DMS153 (cell line): ENCODE data around the gene PFN2.
"Not testable (repeated sequence)": the region's sequence is repeated elsewhere in the genome, so short reads cannot be mapped to it uniquely, and the experiment has no call there.

ENCODE experiments used
- DNase-seq: peaks from one replicate; lab custom pipeline; 2025; lab: John Stamatoyannopoulos, UW

PFN2 gene, protein sequence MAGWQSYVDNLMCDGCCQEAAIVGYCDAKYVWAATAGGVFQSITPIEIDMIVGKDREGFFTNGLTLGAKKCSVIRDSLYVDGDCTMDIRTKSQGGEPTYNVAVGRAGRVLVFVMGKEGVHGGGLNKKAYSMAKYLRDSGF

DNA sequence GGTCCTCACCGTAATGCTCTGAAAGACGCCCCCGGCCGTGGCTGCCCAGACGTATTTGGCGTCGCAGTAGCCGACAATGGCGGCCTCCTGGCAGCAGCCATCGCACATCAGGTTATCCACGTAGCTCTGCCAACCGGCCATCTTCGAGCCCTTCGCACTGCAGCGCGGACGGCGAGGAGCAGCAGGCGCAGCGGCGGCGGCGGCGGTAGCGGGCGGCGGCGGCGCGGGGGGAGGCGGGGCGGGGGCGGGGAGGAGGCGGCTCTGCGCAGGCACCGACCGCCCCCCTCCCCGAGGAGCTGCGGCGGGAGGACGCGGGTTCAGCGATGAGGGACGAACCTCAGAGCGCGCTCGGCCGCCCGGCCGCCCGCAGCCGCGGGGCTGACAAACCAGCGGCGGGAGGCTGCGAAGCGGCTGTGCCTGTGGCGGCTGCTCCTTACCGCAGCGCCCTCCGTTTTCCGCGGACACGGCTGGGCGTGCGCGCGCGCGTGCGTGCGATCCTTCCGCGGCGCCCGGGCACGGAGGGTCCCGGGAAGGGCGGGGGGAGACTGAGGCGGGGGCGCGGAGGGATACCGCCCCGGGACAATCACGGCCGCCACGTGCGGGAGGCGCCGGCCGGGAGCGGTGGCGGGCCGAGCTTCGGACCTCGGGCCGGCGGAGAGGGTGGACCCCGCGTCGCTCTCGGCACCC, at the start of gene PFN2:
Gene PFN2 (minus strand): TSS at position 180 of the 687 bp plus-strand sequence. CDS start 39 bp downstream, at position 141.
- DNase-seq = peak; percentile 77

DNA sequence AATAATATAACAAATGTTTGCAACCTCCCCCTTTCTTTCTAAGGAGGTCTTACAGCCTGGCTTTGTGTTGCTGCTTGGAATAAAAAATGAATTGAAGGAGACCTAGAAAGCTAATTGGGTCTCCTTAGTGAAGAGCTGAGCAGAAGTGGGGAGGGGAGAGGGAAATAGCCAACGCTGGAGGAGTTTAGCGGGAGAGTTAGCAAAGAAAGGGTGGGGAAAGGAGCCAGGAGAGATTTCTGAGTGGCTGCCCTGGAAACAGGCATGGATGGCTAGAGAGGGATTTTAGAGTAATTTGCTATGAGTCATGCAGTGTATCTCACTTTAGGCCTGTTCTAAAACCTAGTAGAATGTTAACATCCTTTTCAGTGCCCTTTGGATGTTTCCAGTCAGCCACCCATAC, 45.2 kb upstream of the PFN2 start:
- no peak for DNase-seq

DNA sequence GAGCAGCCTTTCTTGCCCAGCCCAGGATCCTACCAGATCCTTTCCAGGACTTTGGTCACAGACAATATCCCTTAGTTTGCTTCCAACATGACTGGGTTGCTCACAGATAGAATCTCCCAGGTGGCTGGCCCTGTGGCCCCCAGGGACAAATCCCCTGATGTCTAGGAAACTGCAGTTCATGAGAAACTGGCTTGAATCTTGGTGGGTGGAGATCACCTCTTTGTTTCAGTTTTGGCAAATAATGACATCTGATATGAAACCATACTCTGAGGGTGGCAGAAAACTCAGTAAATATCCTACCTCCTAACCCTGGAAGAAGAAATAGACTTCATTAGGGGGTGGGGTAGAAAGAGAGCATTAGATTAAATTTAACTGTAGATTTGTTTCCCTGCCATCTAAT, 44.1 kb upstream of the PFN2 start:
- DNase-seq = no peak

GRCh38 chr3:150013801-150014200, 43.1 kb upstream of the PFN2 start:
- DNase-seq = no peak

DNA sequence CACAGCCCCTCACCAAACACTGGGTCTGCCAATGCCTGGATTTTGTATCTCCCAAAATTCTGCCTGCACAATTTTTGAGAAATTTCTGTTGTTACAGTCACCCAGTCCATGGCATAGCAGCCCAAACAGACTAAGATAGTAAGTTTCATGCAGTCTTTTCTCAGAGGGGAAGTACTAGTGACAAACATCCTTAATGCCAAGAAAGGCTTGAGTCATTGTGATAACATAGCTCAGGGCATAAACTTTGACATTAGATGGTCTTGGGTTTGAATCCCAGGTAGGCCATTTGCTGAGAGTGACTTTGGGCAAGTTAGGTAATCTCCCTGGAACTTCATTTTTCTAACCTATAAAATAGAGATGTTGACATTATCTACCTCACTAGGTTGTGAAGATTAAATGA, 36.1 kb upstream of the PFN2 start:
- DNase-seq = no peak

DNA sequence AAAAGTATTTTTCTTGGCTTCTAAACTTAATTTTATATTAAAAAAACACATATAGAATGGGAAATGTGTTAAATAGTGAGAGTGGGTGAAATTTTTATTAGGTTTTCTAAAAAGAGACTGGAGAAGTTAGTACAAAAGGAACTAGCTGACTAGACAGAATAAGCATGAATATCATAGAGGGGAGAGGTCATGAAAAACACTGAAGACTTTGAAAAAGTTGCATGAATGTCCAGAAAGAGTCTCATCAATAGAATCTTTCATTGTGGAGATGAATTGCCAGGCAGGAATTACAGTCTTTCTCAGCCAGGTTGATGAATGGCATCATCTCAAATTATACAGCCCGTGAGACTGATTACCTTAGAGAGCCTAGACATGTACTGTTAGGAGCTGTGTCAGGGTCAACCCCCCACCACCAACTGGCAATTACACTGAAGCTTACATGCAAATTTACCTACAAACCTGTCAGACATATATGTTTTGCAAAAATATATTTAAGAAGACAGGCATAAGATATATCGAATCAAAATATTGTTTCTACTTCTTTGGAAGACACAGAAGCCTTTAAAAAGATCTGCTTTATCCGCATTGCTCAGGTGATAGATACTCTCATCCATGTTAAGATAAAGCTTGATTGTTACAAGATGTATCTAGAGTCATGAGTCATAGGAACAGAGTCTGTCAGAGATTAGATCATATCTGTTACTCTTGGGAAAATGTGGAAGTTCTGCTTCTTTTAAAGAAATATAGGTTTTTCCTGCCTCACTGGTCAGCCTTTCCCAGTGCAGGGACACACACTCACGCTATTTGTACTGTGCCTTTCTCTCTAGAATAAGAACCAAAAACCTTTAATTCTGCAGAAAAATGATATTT, 34.8 kb upstream of the PFN2 start:
- no peak for DNase-seq

- no peak for DNase-seq
Measured at GRCh38 chr3:150000641-150001040, 29.9 kb upstream of the PFN2 start.

- no peak for DNase-seq
Measured at GRCh38 chr3:149999421-149999820, 28.7 kb upstream of the PFN2 start.

- DNase-seq = no peak
Measured at GRCh38 chr3:149998946-149999345, 28.3 kb upstream of the PFN2 start.

DNA sequence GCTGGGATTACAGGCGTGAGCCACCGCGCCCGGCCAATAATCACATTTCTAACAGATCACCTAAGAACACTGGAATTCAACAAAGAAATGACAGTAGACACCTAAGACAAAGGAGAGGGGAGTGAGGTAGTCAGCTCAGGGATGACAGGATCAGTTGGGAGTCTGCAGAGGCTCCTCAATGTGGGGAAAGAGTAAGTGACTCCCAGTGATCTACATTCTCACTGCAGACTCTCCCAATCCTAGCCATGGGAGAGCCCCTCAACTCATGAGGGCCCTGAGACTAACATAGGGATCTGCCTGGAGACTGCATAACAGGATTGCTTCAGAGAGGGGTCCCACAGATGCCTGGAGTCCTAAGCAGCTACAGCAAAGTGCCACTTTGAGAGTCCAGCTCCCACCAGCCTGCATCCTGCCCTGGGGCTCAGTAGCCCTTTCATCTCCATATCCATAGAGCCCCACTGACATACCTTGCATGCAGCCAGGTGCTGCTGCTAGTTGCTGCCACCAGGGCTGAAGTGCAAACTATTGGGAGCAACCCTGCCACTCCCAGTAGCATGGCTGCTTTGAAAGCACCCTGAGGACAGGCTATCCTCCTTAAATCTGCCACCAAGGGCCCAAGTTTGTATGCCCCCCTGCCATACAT, 21.8 kb upstream of the PFN2 start:
- DNase-seq = no peak

- DNase-seq = no peak
Measured at GRCh38 chr3:149990423-149990948, 19.8 kb upstream of the PFN2 start.

GRCh38 chr3:149989307-149989706, 18.6 kb upstream of the PFN2 start:
- DNase-seq = no peak

GRCh38 chr3:149983628-149984027, 12.9 kb upstream of the PFN2 start:
- DNase-seq = no peak

DNA sequence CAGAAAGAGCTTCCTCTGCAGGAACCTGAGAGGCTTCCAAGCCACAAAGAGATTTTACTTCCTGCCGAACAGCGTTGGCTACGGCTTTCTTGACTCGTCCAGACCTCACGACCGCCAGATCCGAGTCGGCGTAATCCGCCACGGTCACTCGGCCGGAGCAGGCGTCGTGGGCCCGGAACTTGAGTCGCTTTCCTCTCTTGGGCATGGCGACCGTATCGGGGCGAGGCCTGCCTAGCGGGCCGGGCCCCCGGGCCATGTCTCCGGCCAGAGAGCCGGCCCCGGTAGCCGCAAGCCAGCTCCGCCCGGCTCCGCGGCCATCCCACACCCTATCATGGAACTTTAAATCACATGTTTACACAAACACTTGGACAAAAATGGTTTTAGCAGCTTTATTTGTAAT, 12.4 kb upstream of the PFN2 start:
- DNase-seq = not testable (repeated sequence)

DNA sequence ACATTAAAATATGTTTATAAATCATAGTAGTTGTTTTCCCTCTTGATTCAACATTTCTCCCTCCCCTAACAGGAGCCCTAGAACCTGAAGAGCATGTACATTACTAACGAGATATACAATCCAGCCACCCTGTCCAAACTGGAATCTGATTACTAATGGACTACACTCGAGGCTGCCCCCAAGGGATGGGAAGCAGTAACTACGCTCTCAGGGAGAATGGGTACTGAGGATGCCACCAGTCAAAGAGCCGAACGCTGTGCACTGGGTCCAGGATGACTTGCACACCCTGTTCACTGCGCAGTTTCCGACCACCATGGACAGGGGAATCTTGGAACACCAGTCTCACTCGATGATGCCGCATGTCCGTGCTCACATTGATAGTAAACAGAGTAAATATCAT, 11.3 kb upstream of the PFN2 start:
- not testable (repeated sequence) for DNase-seq

DNA sequence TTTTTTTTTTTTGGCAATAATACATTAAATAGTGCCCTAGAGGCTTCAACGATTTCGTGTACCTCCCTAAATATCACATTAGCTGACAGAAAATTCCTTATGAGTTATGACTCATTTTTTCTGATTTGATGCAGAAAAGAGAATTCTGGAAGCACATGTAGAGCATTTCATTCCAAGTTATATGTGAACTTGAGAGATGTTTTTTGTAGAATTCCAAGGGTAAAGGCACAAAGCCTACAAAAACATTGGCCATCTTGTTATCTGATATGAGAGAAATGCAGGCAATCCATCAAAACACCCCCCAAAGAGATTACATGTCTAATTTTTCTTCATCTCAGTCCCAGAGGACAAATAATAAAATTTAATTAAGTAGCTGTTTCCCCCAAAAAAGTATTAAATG, 6.7 kb upstream of the PFN2 start:
- no peak for DNase-seq

DNA sequence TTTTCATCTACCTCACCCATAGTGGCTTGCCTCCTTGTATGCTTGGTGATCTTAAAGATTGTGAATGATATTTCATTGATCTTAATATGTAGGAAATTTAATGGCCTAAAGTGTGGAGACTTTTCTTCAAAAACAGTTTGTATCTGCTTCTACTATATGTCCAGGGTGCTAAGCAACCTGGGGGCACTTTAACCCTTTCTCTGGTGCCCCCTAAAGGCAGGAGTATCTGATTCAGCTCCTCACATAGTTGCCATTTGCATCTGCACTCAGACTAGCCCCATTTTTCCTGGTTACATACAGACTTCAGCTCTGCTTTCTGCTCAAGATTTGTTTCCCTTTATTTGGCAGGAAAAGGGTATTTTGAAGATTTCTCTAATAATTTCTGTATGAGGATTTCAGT, 5.2 kb upstream of the PFN2 start:
- no peak for DNase-seq

- DNase-seq = peak; percentile 77
Measured at GRCh38 chr3:149971403-149972075, 844 bp upstream of the PFN2 start.

DNA sequence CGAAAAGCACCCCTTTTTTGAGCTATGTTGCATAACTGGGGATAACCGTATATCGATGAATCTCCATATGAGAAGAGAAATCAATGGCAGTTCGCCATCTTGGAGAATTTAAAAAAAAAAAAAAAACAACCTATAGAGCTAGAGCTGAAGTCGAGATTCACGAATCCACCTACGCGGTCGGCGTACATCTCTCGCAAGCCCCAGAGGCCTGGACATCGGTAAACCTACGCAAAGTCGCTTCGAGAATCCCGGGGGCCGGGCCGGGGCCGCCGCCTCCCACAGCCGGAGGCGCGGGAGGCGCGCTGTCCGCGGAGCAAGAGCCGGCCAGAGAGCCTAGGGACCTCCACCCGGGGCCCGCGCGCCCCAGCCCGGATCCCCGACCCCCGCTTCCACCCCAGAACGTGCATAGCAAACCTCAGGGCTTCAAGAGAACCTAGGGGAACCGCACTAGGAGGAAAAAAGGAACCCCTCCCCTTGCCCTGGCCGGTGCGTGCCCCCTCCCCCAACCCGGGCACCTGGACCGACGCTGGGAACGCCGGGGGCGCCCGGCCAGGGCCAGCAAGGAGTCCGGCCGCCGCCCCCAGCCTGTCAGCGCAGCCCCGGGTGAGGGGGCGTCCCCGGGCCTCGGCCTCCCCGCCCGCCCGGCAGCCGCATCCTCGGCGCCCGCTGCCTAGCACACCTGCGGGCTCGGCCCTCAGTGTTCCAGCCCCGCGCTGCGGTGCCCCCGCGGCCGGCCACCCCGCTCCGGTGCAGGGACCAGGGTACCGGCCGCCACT, 567 bp downstream of the PFN2 start:
- DNase-seq = peak; percentile 84

- peak; percentile 37 for DNase-seq
Measured at GRCh38 chr3:149969110-149969939, 1.4 kb downstream of the PFN2 start.
